HepG2 (cell line): Measurements from ENCODE around the gene TIMM13. TPM values are rescaled to one million over a fixed set of nuclear protein-coding genes. Genes with fewer than 3 reads are reported as not detected.
A peak's percentile ranks its signal among the peaks of the same experiment; 100 is the strongest.

Source experiments
- ARNT2 ChIP-seq: sonication (generic); formaldehyde crosslinking; IDR thresholded peaks from 2 replicates; pipeline ENCODE4 v1.8.0; 2022; ENCODE audit warnings: mild to moderate bottlenecking, low read depth, missing genetic modification reagents, moderate library complexity
- ATF6 ChIP-seq: sonication (generic); formaldehyde crosslinking; conservative IDR thresholded peaks from 2 replicates; pipeline ENCODE4 v1.4.0; 2020; ENCODE audit warnings: missing genetic modification reagents
- BCL6 ChIP-seq: IDR thresholded peaks from 2 replicates; pipeline ENCODE4 v1.6.1; 2016; ENCODE audit warnings: missing genetic modification reagents, missing compliant biosample characterization
- CBX5 ChIP-seq: sonication (generic); formaldehyde crosslinking; IDR thresholded peaks from 2 replicates; pipeline ENCODE4 v1.4.0; 2020; ENCODE audit warnings: missing genetic modification reagents, borderline replicate concordance
- CSRNP1 ChIP-seq: sonication (generic); formaldehyde crosslinking; IDR thresholded peaks from 2 replicates; pipeline ENCODE4 v1.8.1; 2023; ENCODE audit warnings: mild to moderate bottlenecking, missing genetic modification reagents
- HDAC1 ChIP-seq: sonication (generic); formaldehyde crosslinking; IDR thresholded peaks from 2 replicates; pipeline ENCODE4 v1.5.1; 2020; ENCODE audit warnings: mild to moderate bottlenecking, missing genetic modification reagents
- HIC2 ChIP-seq: sonication (generic); formaldehyde crosslinking; IDR thresholded peaks from 2 replicates; pipeline ENCODE4 v1.9.0; 2022; ENCODE audit warnings: low read depth, missing genetic modification reagents
- HMGXB4 ChIP-seq, 2 experiments: sonication (generic) in 1 of 2; formaldehyde crosslinking in 1 of 2; IDR thresholded peaks; 2 replicates each; pipeline versions ENCODE4 v1.4.0 to v1.6.1; 2018 to 2020; ENCODE audit warnings: missing genetic modification reagents in 2 of 2, borderline replicate concordance in 1 of 2, low read depth in 1 of 2, mild to moderate bottlenecking in 1 of 2, missing biosample characterization in 1 of 2
- KLF6 ChIP-seq: IDR thresholded peaks from 2 replicates; pipeline ENCODE4 v1.8.0; 2016; ENCODE audit warnings: missing biosample characterization, missing genetic modification reagents
- MBNL3 ChIP-seq: fragments of 250-450 bp; sonication (Bioruptor Pico); conservative IDR thresholded peaks from 2 replicates; pipeline ENCODE4 v1.8.0; 2022; ENCODE audit warnings: mild to moderate bottlenecking, inconsistent platforms
- MEIS2 ChIP-seq: sonication (generic); formaldehyde crosslinking; IDR thresholded peaks from 2 replicates; pipeline ENCODE4 v1.9.0; 2021; ENCODE audit warnings: mild to moderate bottlenecking, missing genetic modification reagents
- NFE2L2 ChIP-seq: fragments of 150-350 bp; IDR thresholded peaks from 2 replicates; pipeline ENCODE4 v1.6.1; 2014; ENCODE audit warnings: low read length
- PHF8 ChIP-seq: sonication (generic); formaldehyde crosslinking; IDR thresholded peaks from 2 replicates; pipeline ENCODE4 v1.5.0; 2020; ENCODE audit warnings: missing genetic modification reagents
- REL ChIP-seq: sonication (generic); formaldehyde crosslinking; conservative IDR thresholded peaks from 2 replicates; pipeline ENCODE4 v1.8.0; 2022; ENCODE audit warnings: mild to moderate bottlenecking, missing genetic modification reagents, moderate library complexity
- SIN3A ChIP-seq: IDR thresholded peaks from 2 replicates; pipeline ENCODE4 v1.6.1; 2011; ENCODE audit warnings: low read depth, mild to moderate bottlenecking, control low read depth, low read length, borderline replicate concordance
- SOX5 ChIP-seq: IDR thresholded peaks from 2 replicates; pipeline ENCODE4 v1.6.1; 2016; ENCODE audit warnings: borderline replicate concordance
- YEATS4 ChIP-seq: sonication (generic); formaldehyde crosslinking; IDR thresholded peaks from 2 replicates; pipeline ENCODE4 v1.4.0; 2020; ENCODE audit warnings: missing genetic modification reagents, borderline replicate concordance
- ZNF10 ChIP-seq: sonication (generic); formaldehyde crosslinking; IDR thresholded peaks from 2 replicates; pipeline ENCODE4 v1.4.0; 2020; ENCODE audit warnings: mild to moderate bottlenecking, low read depth, missing genetic modification reagents, borderline replicate concordance
- ZNF20 ChIP-seq: sonication (generic); formaldehyde crosslinking; IDR thresholded peaks from 2 replicates; pipeline ENCODE4 v1.4.0; 2020; ENCODE audit warnings: mild to moderate bottlenecking, moderate library complexity, missing genetic modification reagents
- ZNF792 ChIP-seq: IDR thresholded peaks from 2 replicates; pipeline ENCODE4 v1.6.1; 2016
- polyA plus RNA-seq, 8 experiments: library from polyadenylated mRNA; depleted of rRNA in 3 of 8; stranded (reverse) in 7 of 8; unstranded in 1 of 8; fragments of >200 nt; fragmentation: Illumina TruSeq in 4 of 8; extraction: Trizol in 4 of 8; gene quantifications; 2 replicates each; pipeline versions ENCODE4 v1.2.1 to v1.2.3, GENCODE V29; 2011 to 2016; ENCODE audit warnings: low read depth in 4 of 8, missing spikeins in 1 of 8, mixed read lengths in 1 of 8; ENCODE audit not compliant: insufficient read depth in 1 of 8
- total RNA-seq, 5 experiments: library from RNA; depleted of rRNA; stranded (reverse); fragments of >200 nt; fragmentation: Illumina TruSeq; extraction: Trizol; gene quantifications; 2 replicates each; pipeline ENCODE4 v1.2.3, GENCODE V29; 2016; ENCODE audit warnings: low read depth in 1 of 5
- TF ChIP-seq, protein P1 (sequence below): IDR thresholded peaks from 2 replicates; pipeline ENCODE4 v1.6.1; 2016; ENCODE audit warnings: low read depth, control low read depth

TIMM13 gene
- total and polyA plus RNA-seq, 2 of the 13 experiments (the other 11 are each of a cell fraction or from before 2014, with no cell fraction given): 48.4 to 108 TPM

DNA sequence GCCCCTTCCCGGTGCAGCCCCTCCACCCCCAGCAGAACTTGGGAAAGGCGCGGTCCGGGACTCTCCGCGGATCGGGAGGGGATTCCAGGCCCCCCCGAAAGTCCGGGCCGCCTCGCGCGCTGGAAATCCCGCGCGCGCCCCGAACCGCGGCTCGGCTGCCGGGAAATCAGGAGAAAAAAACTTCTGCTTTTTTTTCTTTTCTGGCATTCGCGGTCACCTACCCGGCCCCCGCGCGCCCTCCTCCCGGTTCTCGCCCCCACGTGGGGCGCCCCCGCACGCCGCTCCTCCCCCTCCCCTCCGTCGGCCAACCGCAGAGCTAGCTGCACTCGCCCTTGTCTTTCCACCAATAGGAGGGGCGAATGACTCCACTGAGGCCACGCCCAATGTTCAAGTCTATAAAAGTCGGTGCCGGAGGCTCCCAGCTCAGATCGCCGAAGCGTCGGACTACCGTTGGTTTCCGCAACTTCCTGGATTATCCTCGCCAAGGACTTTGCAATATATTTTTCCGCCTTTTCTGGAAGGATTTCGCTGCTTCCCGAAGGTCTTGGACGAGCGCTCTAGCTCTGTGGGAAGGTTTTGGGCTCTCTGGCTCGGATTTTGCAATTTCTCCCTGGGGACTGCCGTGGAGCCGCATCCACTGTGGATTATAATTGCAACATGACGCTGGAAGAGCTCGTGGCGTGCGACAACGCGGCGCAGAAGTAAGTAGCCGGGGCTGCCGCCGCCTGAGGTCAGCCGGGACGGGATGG is 48.5 kb upstream of the TIMM13 start, which contains the start of gene GADD45B (continued):
- TF ChIP-seq HDAC1 (CRISPR knock-in tag) (no peak), ARNT2 (CRISPR knock-in tag) (peak; percentile 58; the same call in 1 of the 2 replicates), BCL6 (no peak; the same call in 1 of the 2 replicates), REL (CRISPR knock-in tag) (0 out of 2 replicates have a peak, but pooled peaks have one; percentile 18), HMGXB4 (CRISPR knock-in tag; IDR thresholded peaks at IDR 0.05; ENCODE audit: borderline replicate concordance in 1 of 2, low read depth in 1 of 2) (peak; percentile 19 to 86; a peak in 2 of 4 replicates), MEIS2 (CRISPR knock-in tag) (no peak; the same call in 1 of the 2 replicates), HIC2 (CRISPR knock-in tag) (no peak), ZNF10 (CRISPR knock-in tag) (no peak), YEATS4 (CRISPR knock-in tag) (no peak), ATF6 (CRISPR knock-in tag) (no peak; the same call in 1 of the 2 replicates), CBX5 (CRISPR knock-in tag) (no peak; the same call in 1 of the 2 replicates), ZNF792 (peak; percentile 73; the same call in 1 of the 2 replicates), MBNL3 (CRISPR knock-in tag) (no peak), SIN3A (peak; percentile 82), CSRNP1 (CRISPR knock-in tag) (peak; percentile 70), NFE2L2 (no peak), ZNF20 (CRISPR knock-in tag) (no peak; the same call in 1 of the 2 replicates), KLF6 (CRISPR knock-in tag) (peak; percentile 96), SOX5 (CRISPR knock-in tag) (no peak; the same call in 1 of the 2 replicates), PHF8 (CRISPR knock-in tag) (peak; percentile 67; the same call in 1 of the 2 replicates)
- TF ChIP-seq, protein P1, sequence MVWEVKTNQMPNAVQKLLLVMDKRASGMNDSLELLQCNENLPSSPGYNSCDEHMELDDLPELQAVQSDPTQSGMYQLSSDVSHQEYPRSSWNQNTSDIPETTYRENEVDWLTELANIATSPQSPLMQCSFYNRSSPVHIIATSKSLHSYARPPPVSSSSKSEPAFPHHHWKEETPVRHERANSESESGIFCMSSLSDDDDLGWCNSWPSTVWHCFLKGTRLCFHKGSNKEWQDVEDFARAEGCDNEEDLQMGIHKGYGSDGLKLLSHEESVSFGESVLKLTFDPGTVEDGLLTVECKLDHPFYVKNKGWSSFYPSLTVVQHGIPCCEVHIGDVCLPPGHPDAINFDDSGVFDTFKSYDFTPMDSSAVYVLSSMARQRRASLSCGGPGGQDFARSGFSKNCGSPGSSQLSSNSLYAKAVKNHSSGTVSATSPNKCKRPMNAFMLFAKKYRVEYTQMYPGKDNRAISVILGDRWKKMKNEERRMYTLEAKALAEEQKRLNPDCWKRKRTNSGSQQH (CRISPR knock-in tag): no peak
